ENCODE measurements around the gene WWOX. TPM values are rescaled to one million over a fixed set of nuclear protein-coding genes. Genes with fewer than 3 reads are reported as not detected.

Gene WWOX
- total and polyA plus RNA-seq, 2 of the 8 experiments (the other 6 are each of a cell fraction or from before 2014, with no cell fraction given) = 5.4 to 16.7 TPM

- Histone ChIP-seq H2BK20ac (ENCODE audit: low read length) (no peak overlapping the region), H2BK15ac (ENCODE audit: low read length) (no peak overlapping the region), H3K23me2 (ENCODE audit: low read depth, low read length) (no peaks in the 10 kb centered on the region), H2BK5ac (ENCODE audit: low read depth, low read length) (no peak overlapping the region), H3K14ac (ENCODE audit: insufficient read length) (no peak overlapping the region), H3K79me1 (ENCODE audit: low read depth, low read length) (no peaks in the 10 kb centered on the region), H2AK5ac (ENCODE audit: low read depth, low read length) (no peak overlapping the region), H4K8ac (ENCODE audit: extremely low read depth, insufficient read depth, low read length) (no peak overlapping the region), H3K27ac (ENCODE audit: low read depth, low read length) (no peak overlapping the region), H2BK120ac (replicated peaks; ENCODE audit: low read depth, low read length) (no peak overlapping the region), H2AFZ (ENCODE audit: low read length) (no peak overlapping the region), H2BK12ac (ENCODE audit: low read depth, low read length) (no peak overlapping the region), H3K27me3 (replicated peaks in 1 of 4; ENCODE audit: control insufficient read depth in 3 of 4, extremely low read depth in 1 of 4, insufficient read depth in 3 of 4, low read length in 3 of 4) (no peaks in the 10 kb centered on the region; a peak in 1 of 7 replicates), H4K20me1 (replicated peaks in 1 of 2; ENCODE audit: control insufficient read depth in 1 of 2, insufficient read depth in 2 of 2, low read length in 2 of 2) (no peaks in the 10 kb centered on the region), H3K9ac (replicated peaks in 1 of 4; ENCODE audit: extremely low read depth in 1 of 4, low read depth in 3 of 4, low read length in 3 of 4) (no peak overlapping the region), H3K4me2 (ENCODE audit: insufficient read depth in 1 of 2, low read depth in 2 of 2, low read length in 2 of 2) (no peak overlapping the region), H3K23ac (ENCODE audit: insufficient read length) (no peak overlapping the region), H4K91ac (replicated peaks; ENCODE audit: insufficient read length, low read length) (no peak overlapping the region), H3K9me3 (ENCODE audit: insufficient read depth in 2 of 2, low read depth in 1 of 2, low read length in 1 of 2) (no peaks in the 10 kb centered on the region), H4K5ac (ENCODE audit: insufficient read length, low read depth, low read length) (no peak overlapping the region), H3K79me2 (ENCODE audit: control insufficient read depth in 1 of 2, insufficient read depth in 2 of 2, low read length in 2 of 2) (no peaks in the 10 kb centered on the region), H3K56ac (replicated peaks; ENCODE audit: insufficient read length, low read depth, low read length) (no peak overlapping the region), H3K4me1 (replicated peaks in 1 of 4; ENCODE audit: control insufficient read depth in 3 of 4, insufficient read depth in 4 of 4, low read length in 3 of 4) (no peaks in the 10 kb centered on the region), H3K4ac (replicated peaks; ENCODE audit: insufficient read length, low read depth, low read length) (no peak overlapping the region), H3K36me3 (ENCODE audit: control insufficient read depth in 2 of 4, insufficient read depth in 4 of 4, low read length in 3 of 4) (no peaks in the 10 kb centered on the region), H3K18ac (ENCODE audit: extremely low read depth, low read length) (no peak overlapping the region), H3K4me3 (ENCODE audit: extremely low read depth in 1 of 4, insufficient read depth in 2 of 4, low read depth in 3 of 4, low read length in 4 of 4) (no peak overlapping the region)
- DNase-seq (ENCODE audit: low read depth in 1 of 2, low spot score in 2 of 2) (no peak), FAIRE-seq (no peak)
- WGBS, 2 experiments (ENCODE audit: extremely low coverage in 1 of 2, insufficient coverage in 1 of 2, insufficient read length in 1 of 2, insufficient replicate concordance in 2 of 2, low coverage in 1 of 2, low lambda C conversion rate in 2 of 2, missing lambda C conversion rate in 1 of 2) = 38% methylated on average over 2 of the region's 2 CpGs; no CpG with 5 or more reads in 1 of the 2 experiments
- POLR2A ChIA-PET (ENCODE audit: partially characterized antibody) = no interaction called here
- CTCF ChIA-PET (ENCODE audit: partially characterized antibody) = interaction anchor here (0.7 kb wide), 1 partner anchor 11 kb away, joined by 3 read pairs; no protein-coding TSS in a partner anchor
- TF ChIP-seq EGR1 (IDR thresholded peaks at IDR 0.05; ENCODE audit: borderline replicate concordance, low read depth, low read length) = no peak
- no peak for TF ChIP-seq RXRA (IDR thresholded peaks at IDR 0.05; ENCODE audit: insufficient read depth, low read depth, low read length)
- TF ChIP-seq SAP30 (IDR thresholded peaks at IDR 0.05; ENCODE audit: insufficient read depth, insufficient replicate concordance, low read length) = no peak
- no peak for TF ChIP-seq SRF (IDR thresholded peaks at IDR 0.05; ENCODE audit: low read depth, low read length)
- TF ChIP-seq BCL11A (IDR thresholded peaks at IDR 0.05; ENCODE audit: low read depth in 2 of 2, low read length in 2 of 2) = no peak
- no peak for TF ChIP-seq ZNF274 (IDR thresholded peaks at IDR 0.05; ENCODE audit: borderline replicate concordance, extremely low read depth, low read length)
- no peak for TF ChIP-seq ATF3 (IDR thresholded peaks at IDR 0.05; ENCODE audit: insufficient read depth, low read depth, low read length)
- TF ChIP-seq GABPA (IDR thresholded peaks at IDR 0.05; ENCODE audit: borderline replicate concordance, insufficient read depth, low read length) = no peak
- TF ChIP-seq PHF8 (conservative IDR thresholded peaks at IDR 0.05; ENCODE audit: low read depth, low read length) = no peak
- no peak for TF ChIP-seq EP300 (IDR thresholded peaks at IDR 0.05; ENCODE audit: borderline replicate concordance in 1 of 2, low read depth in 2 of 2, low read length in 2 of 2)
- no peak for TF ChIP-seq EZH2 (IDR thresholded peaks at IDR 0.05; ENCODE audit: low read depth, low read length, severe bottlenecking)
- TF ChIP-seq HDAC6 (IDR thresholded peaks at IDR 0.05; ENCODE audit: low read depth, low read length) = no peak
- no peak for TF ChIP-seq CBX8 (IDR thresholded peaks at IDR 0.05; ENCODE audit: borderline replicate concordance, low read depth, low read length)
Measured at GRCh38 chr16:78789561-78789960, 690.1 kb downstream of the WWOX start.

All from H1 (cell line).